IMR-90 (cell line): ENCODE measurements around the gene OR2F2. TPM values are rescaled to one million over a fixed set of nuclear protein-coding genes. Genes with fewer than 3 reads are reported as not detected.
A peak's percentile ranks its signal among the peaks of the same experiment; 100 is the strongest.

ENCODE experiments used
- ATAC-seq: fragments of 200-7000 bp; cut with Tn5 transposase; 2 replicates; pipeline ENCODE4 v1.9.1; 2020; ENCODE audit warnings: low read depth, mild to moderate bottlenecking, moderate library complexity
- BruUV-seq: library from RNA; stranded (reverse); fragments of 400-500 nt; replicated peaks from 2 replicates; lab custom pipeline; 2021; lab: Mats Ljungman, UMichigan
- CTCF ChIA-PET: fragments of 300-600 bp; formaldehyde crosslinking; extraction: SDS; loops from one replicate; lab custom pipeline; 2021; ENCODE audit warnings: antibody characterized with exemption; lab: Yijun Ruan, JAX
- POLR2A ChIA-PET: fragments of 300-600 bp; sonication (Branson Sonifier 250); formaldehyde crosslinking; loops from one replicate; lab custom pipeline; 2022; ENCODE audit warnings: antibody characterized with exemption; ENCODE audit not compliant: unreplicated experiment; lab: Charles Lee
- DNase-seq: peaks from one replicate; pipeline ENCODE4 v3.0.0; 2013
- H2AFZ ChIP-seq: replicated peaks from 2 replicates; pipeline ENCODE3; 2013; ENCODE audit warnings: low read length, mild to moderate bottlenecking; ENCODE audit not compliant: poor library complexity
- H2AK5ac ChIP-seq: 2 replicates; pipeline ENCODE4 v1.6.1; 2013; ENCODE audit warnings: low read depth, low read length, inconsistent platforms
- H2AK9ac ChIP-seq: replicated peaks from 2 replicates; pipeline ENCODE3; 2013; ENCODE audit warnings: mild to moderate bottlenecking, low read depth, low read length, moderate library complexity; ENCODE audit not compliant: poor library complexity
- H2BK120ac ChIP-seq: 2 replicates; pipeline ENCODE4 v1.6.1; 2013; ENCODE audit warnings: low read depth, low read length, inconsistent platforms
- H2BK15ac ChIP-seq: 3 replicates; pipeline ENCODE4 v1.6.1; 2013; ENCODE audit warnings: low read depth, low read length, inconsistent platforms
- H2BK20ac ChIP-seq: 2 replicates; pipeline ENCODE4 v1.6.1; 2013; ENCODE audit warnings: low read depth, mild to moderate bottlenecking, inconsistent platforms, low read length, moderate library complexity
- H2BK5ac ChIP-seq: 2 replicates; pipeline ENCODE4 v1.6.1; 2013; ENCODE audit warnings: mild to moderate bottlenecking, low read depth, low read length, inconsistent platforms; ENCODE audit not compliant: poor library complexity, severe bottlenecking
- H3K14ac ChIP-seq: replicated peaks from 2 replicates; pipeline ENCODE4 v1.6.1; 2013; ENCODE audit warnings: low read depth, low read length, inconsistent platforms
- H3K18ac ChIP-seq: 2 replicates; pipeline ENCODE4 v1.6.1; 2013; ENCODE audit warnings: low read depth, low read length, control low read depth
- H3K23ac ChIP-seq: 2 replicates; pipeline ENCODE4 v1.6.1; 2013; ENCODE audit warnings: low read depth, low read length, inconsistent platforms
- H3K27ac ChIP-seq: 2 replicates; pipeline ENCODE4 v1.5.1; 2013; ENCODE audit warnings: mild to moderate bottlenecking, control low read depth, low read length; ENCODE audit not compliant: insufficient read depth
- H3K27me3 ChIP-seq: 2 replicates; pipeline ENCODE4 v1.6.1; 2013; ENCODE audit warnings: low read length; ENCODE audit not compliant: control insufficient read depth, insufficient read depth
- H3K36me3 ChIP-seq: 2 replicates; pipeline ENCODE4 v1.6.1; 2013; ENCODE audit warnings: low read length, mixed read lengths; ENCODE audit not compliant: control insufficient read depth, insufficient read depth
- H3K4ac ChIP-seq: 2 replicates; pipeline ENCODE4 v1.6.1; 2013; ENCODE audit warnings: low read depth, low read length, inconsistent platforms
- H3K4me1 ChIP-seq: 2 replicates; pipeline ENCODE4 v1.6.1; 2013; ENCODE audit warnings: low read length, mixed read lengths; ENCODE audit not compliant: control insufficient read depth, insufficient read depth
- H3K4me2 ChIP-seq: 2 replicates; pipeline ENCODE4 v1.6.1; 2013; ENCODE audit warnings: low read depth, mild to moderate bottlenecking, control low read depth, low read length, moderate library complexity
- H3K4me3 ChIP-seq: 2 replicates; pipeline ENCODE4 v1.5.1; 2013; ENCODE audit warnings: low read depth, mild to moderate bottlenecking, control low read depth, low read length, moderate library complexity; ENCODE audit not compliant: insufficient read depth
- H3K56ac ChIP-seq: 2 replicates; pipeline ENCODE4 v1.6.1; 2013; ENCODE audit warnings: low read length, inconsistent platforms; ENCODE audit not compliant: insufficient read depth; ENCODE audit errors: extremely low read depth
- H3K79me1 ChIP-seq, 2 experiments: 2 replicates each; pipeline ENCODE4 v1.6.1; 2013; ENCODE audit warnings: low read length in 2 of 2, inconsistent platforms in 1 of 2, low read depth in 1 of 2
- H3K9ac ChIP-seq: 2 replicates; pipeline ENCODE4 v1.6.1; 2013; ENCODE audit warnings: low read depth, low read length, control low read depth
- H3K9me1 ChIP-seq: 2 replicates; pipeline ENCODE4 v1.6.1; 2013; ENCODE audit warnings: low read length, inconsistent platforms; ENCODE audit not compliant: insufficient read depth
- H3K9me3 ChIP-seq: 2 replicates; pipeline ENCODE4 v1.6.1; 2013; ENCODE audit warnings: low read length; ENCODE audit not compliant: control insufficient read depth, insufficient read depth
- H4K20me1 ChIP-seq: 2 replicates; pipeline ENCODE4 v1.6.1; 2013; ENCODE audit warnings: low read length, inconsistent platforms; ENCODE audit not compliant: insufficient read depth
- H4K5ac ChIP-seq: 2 replicates; pipeline ENCODE4 v1.6.1; 2013; ENCODE audit warnings: mild to moderate bottlenecking, low read depth, low read length, control low read depth
- H4K8ac ChIP-seq, 2 experiments: 2 replicates each; pipeline ENCODE4 v1.6.1; 2013; ENCODE audit warnings: low read depth in 2 of 2, low read length in 2 of 2, control low read depth in 1 of 2, inconsistent platforms in 1 of 2
- H4K91ac ChIP-seq: 2 replicates; pipeline ENCODE4 v1.6.1; 2013; ENCODE audit warnings: low read depth, low read length, inconsistent platforms; ENCODE audit not compliant: insufficient read depth
- BHLHE40 ChIP-seq: fragments of 150-350 bp; IDR thresholded peaks from 2 replicates; pipeline ENCODE4 v1.6.1; 2016; ENCODE audit warnings: mild to moderate bottlenecking, low read depth, low read length
- CHD1 ChIP-seq: IDR thresholded peaks from 2 replicates; pipeline ENCODE4 v1.6.1; 2012; ENCODE audit warnings: low read depth, low read length, improper control_type of control experiment
- CTCF ChIP-seq: conservative IDR thresholded peaks from 2 replicates; pipeline ENCODE4 v1.5.1; 2012; ENCODE audit warnings: mild to moderate bottlenecking, low read depth, low read length, improper control_type of control experiment
- ELK1 ChIP-seq: fragments of 150-350 bp; IDR thresholded peaks from 2 replicates; pipeline ENCODE4 v1.6.1; 2016; ENCODE audit warnings: low read depth, mild to moderate bottlenecking, low read length, moderate library complexity, borderline replicate concordance
- MAFK ChIP-seq: IDR thresholded peaks from 2 replicates; pipeline ENCODE4 v1.6.1; 2012; ENCODE audit warnings: low read depth, low read length, improper control_type of control experiment
- MAZ ChIP-seq: IDR thresholded peaks from 2 replicates; pipeline ENCODE4 v1.6.1; 2012; ENCODE audit warnings: low read depth, mild to moderate bottlenecking, low read length, improper control_type of control experiment, moderate library complexity, borderline replicate concordance
- POLR2A ChIP-seq: IDR thresholded peaks from 2 replicates; pipeline ENCODE4 v1.6.1; 2012; ENCODE audit warnings: mild to moderate bottlenecking, low read depth, low read length
- RAD21 ChIP-seq: IDR thresholded peaks from 2 replicates; pipeline ENCODE4 v1.6.1; 2012; ENCODE audit warnings: low read length, improper control_type of control experiment
- RCOR1 ChIP-seq: IDR thresholded peaks from 2 replicates; pipeline ENCODE4 v1.6.1; 2012; ENCODE audit warnings: mild to moderate bottlenecking, low read length, improper control_type of control experiment; ENCODE audit not compliant: insufficient replicate concordance
- WGBS, 2 experiments: methylation state at CpG; one replicate each; pipeline versions ENCODE4 v1.1.5 to v1.1.7; 2013; ENCODE audit warnings: missing lambda C conversion rate in 2 of 2; ENCODE audit not compliant: insufficient read length in 1 of 2; ENCODE audit errors: extremely low coverage in 2 of 2; 5-methylcytosine and 5-hydroxymethylcytosine counted together
- dilution Hi-C: fragments of 300-500 bp; cut with HindIII; formaldehyde crosslinking; loops from one replicate; pipeline ENCODE4 v1.14.3; 2018; ENCODE audit warnings: low sequenced_read_pairs; ENCODE audit not compliant: unreplicated experiment
- in situ Hi-C: fragments of 300-500 bp; cut with MboI; formaldehyde crosslinking; loops from 3 replicates; pipeline ENCODE4 v1.14.3; 2019; ENCODE audit warnings: low sequenced_read_pairs, inconsistent platforms, mixed read lengths
- intact Hi-C: fragments of 100-400 bp; cut with micrococcal nuclease; formaldehyde crosslinking; loops from 2 replicates; pipeline ENCODE4 v1.10.0; 2022
- polyA plus RNA-seq, 3 experiments: library from polyadenylated mRNA; depleted of rRNA; stranded (reverse); fragments of >200 nt; gene quantifications; 2 replicates each; pipeline ENCODE4 v1.2.3, GENCODE V29; 2012; ENCODE audit warnings: low replicate concordance in 1 of 3
- total RNA-seq: library from RNA; depleted of rRNA; stranded (reverse); fragments of >200 nt; gene quantifications from 2 replicates; pipeline ENCODE4 v1.2.3, GENCODE V29; 2012

Gene OR2F2
- total and polyA plus RNA-seq, 2 of the 4 experiments (the other 2 are of a cell fraction): not detected

DNA sequence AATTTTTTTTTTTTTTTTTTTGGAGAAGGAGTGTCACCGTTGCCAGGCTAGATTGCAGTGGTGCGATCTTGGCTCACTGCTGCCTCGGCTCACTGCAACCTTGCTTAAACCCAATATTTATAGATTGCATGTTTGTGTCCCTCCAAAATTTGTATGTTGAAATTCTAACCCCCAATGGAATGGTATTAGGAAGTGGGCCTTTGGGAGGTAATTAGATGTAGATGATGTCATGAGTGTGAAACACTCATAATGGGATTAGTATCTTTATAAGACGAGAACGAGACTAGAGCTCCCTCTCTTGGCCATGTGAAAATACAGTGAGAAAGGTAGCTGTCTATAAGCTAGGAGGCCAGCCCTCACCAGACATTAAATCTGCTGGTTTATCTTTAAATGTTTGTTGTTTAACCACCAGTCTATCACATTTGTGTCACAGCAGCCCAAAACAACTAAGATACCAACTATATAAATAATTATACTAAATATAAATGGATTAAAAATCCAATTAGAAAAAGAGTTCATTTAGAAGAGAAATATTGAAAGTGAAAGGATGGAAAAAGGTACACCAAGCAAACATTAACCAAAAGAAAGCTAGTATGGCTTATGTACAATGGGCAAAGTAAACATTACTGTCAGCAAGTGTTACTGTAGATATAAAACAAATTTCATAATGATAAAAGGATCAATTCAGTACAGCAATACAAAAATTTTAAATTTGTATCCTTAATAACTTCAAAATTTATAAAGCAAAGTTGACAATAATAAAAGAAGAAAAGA, 42.3 kb upstream of the OR2F2 start:
- Histone ChIP-seq H3K27ac (no peak overlapping the region), H2AK5ac (no peak overlapping the region), H3K23ac (no peak overlapping the region), H4K91ac (no peak overlapping the region), H2AK9ac (no peak overlapping the region), H3K9me1 (no peaks in the 10 kb centered on the region), H3K9ac (no peak overlapping the region), H3K4me2 (no peak overlapping the region), H3K4ac (no peak overlapping the region), H3K56ac (no peak overlapping the region), H4K20me1 (0 out of 2 replicates have a peak, but pooled peaks cover 3% of the 10 kb centered on the region), H2BK5ac (no peak overlapping the region), H2BK120ac (no peak overlapping the region), H3K79me1 (peaks cover 12 to 13% of the 10 kb centered on the region in 2 experiments), H2BK20ac (no peak overlapping the region), H3K4me3 (no peak overlapping the region), H3K9me3 (no peaks in the 10 kb centered on the region; the same call in 1 of the 2 replicates), H4K5ac (no peak overlapping the region), H3K36me3 (peaks cover 3% of the 10 kb centered on the region; the same call in 1 of the 2 replicates), H3K4me1 (no peaks in the 10 kb centered on the region), H4K8ac (no peak overlapping the region), H2AFZ (no peak overlapping the region), H3K27me3 (no peaks in the 10 kb centered on the region), H3K14ac (no peak overlapping the region), H3K18ac (no peak overlapping the region), H2BK15ac (no peak overlapping the region)
- TF ChIP-seq MAZ (no peak), RCOR1 (no peak), MAFK (no peak), CHD1 (no peak), POLR2A (no peak), ELK1 (no peak), RAD21 (peak; percentile 23; the same call in 1 of the 2 replicates), CTCF (peak; percentile 29; the same call in 1 of the 2 replicates), BHLHE40 (no peak)
- in situ Hi-C loops: loop anchor here (25.0 kb wide), 1 partner anchor 1330 kb away; no protein-coding TSS in a partner anchor
- ChIA-PET CTCF (interaction anchor here (2.1 kb wide), 1 partner anchor 9 kb away, joined by 10 read pairs; the partner anchor contains the start of gene TCAF1), POLR2A (no interaction called here)
- ATAC-seq: no peak
- intact Hi-C loops: no loop called here
- dilution Hi-C loops: no loop called here
- peak; percentile 18 for DNase-seq
- no CpG with 5 or more reads among the region's 5 CpGs for WGBS, 2 experiments
- BruUV-seq: no TSS peak
